GM23338 (cell line): ENCODE measurements around the gene HAP1. TPM values are rescaled to one million over a fixed set of nuclear protein-coding genes. Genes with fewer than 3 reads are reported as not detected.

Experiments
- ATAC-seq: fragments of 200-7000 bp; cut with Tn5 transposase; 3 replicates; pipeline ENCODE4 v1.9.1; 2020
- DNase-seq: peaks from one replicate; pipeline ENCODE4 v3.0.0-alpha.2; 2015; ENCODE audit warnings: low spot score
- H2AFZ ChIP-seq: fragments of 200-600 bp; sonication (generic); 2 replicates; pipeline ENCODE4 v1.8.0; 2016; ENCODE audit warnings: antibody characterized with exemption, mild to moderate bottlenecking, moderate library complexity
- H3F3A ChIP-seq: fragments of 200-600 bp; sonication (generic); replicated peaks from 2 replicates; pipeline ENCODE4 v1.8.0; 2017; ENCODE audit warnings: antibody characterized with exemption, mixed run types, low read depth
- H3K27ac ChIP-seq: fragments of 200-600 bp; sonication (generic); 2 replicates; pipeline ENCODE4 v1.6.1; 2016; ENCODE audit warnings: low read depth
- H3K27me3 ChIP-seq: fragments of 200-600 bp; sonication (generic); 2 replicates; pipeline ENCODE4 v1.8.0; 2016; ENCODE audit warnings: mild to moderate bottlenecking, mixed run types, moderate library complexity; ENCODE audit not compliant: insufficient read depth
- H3K36me3 ChIP-seq: fragments of 200-600 bp; sonication (generic); 2 replicates; pipeline ENCODE4 v1.8.0; 2016; ENCODE audit warnings: mild to moderate bottlenecking; ENCODE audit not compliant: insufficient read depth
- H3K4me1 ChIP-seq: fragments of 200-600 bp; sonication (generic); 2 replicates; pipeline ENCODE4 v1.8.0; 2016; ENCODE audit warnings: mild to moderate bottlenecking, moderate library complexity; ENCODE audit not compliant: insufficient read depth
- H3K4me2 ChIP-seq: fragments of 200-600 bp; sonication (generic); 2 replicates; pipeline ENCODE4 v1.7.1; 2017; ENCODE audit warnings: mixed run types
- H3K4me3 ChIP-seq: fragments of 200-600 bp; sonication (generic); 2 replicates; pipeline ENCODE4 v1.6.1; 2016; ENCODE audit warnings: mixed run types
- H3K79me2 ChIP-seq: fragments of 200-600 bp; sonication (generic); replicated peaks from 2 replicates; pipeline ENCODE4 v1.8.0; 2017; ENCODE audit warnings: mild to moderate bottlenecking; ENCODE audit not compliant: insufficient read depth
- H3K9me2 ChIP-seq: fragments of 200-600 bp; sonication (generic); 2 replicates; pipeline ENCODE4 v1.8.0; 2017; ENCODE audit not compliant: insufficient read depth
- H4K20me1 ChIP-seq: fragments of 200-600 bp; sonication (generic); replicated peaks from 2 replicates; pipeline ENCODE4 v1.8.0; 2017; ENCODE audit warnings: mild to moderate bottlenecking; ENCODE audit not compliant: insufficient read depth
- H3K27ac Mint-ChIP-seq: 2 replicates; pipeline ENCODE4 v1.8.0; 2020; ENCODE audit warnings: inconsistent platforms, mild to moderate bottlenecking, moderate library complexity, mixed read lengths
- H3K27me3 Mint-ChIP-seq: 3 replicates; pipeline ENCODE4 v1.8.0; 2022; ENCODE audit warnings: low read depth, mild to moderate bottlenecking, moderate library complexity, mixed read lengths, inconsistent platforms; ENCODE audit not compliant: insufficient read depth, poor library complexity
- H3K36me3 Mint-ChIP-seq: 3 replicates; pipeline ENCODE4 v1.8.0; 2021; ENCODE audit warnings: low read depth, mild to moderate bottlenecking, inconsistent platforms, moderate library complexity, mixed read lengths
- H3K4me1 Mint-ChIP-seq: 3 replicates; pipeline ENCODE4 v1.8.0; 2020; ENCODE audit warnings: mild to moderate bottlenecking, inconsistent platforms, mixed read lengths
- H3K4me3 Mint-ChIP-seq: 3 replicates; pipeline ENCODE4 v1.8.0; 2021; ENCODE audit warnings: moderate library complexity, mild to moderate bottlenecking, inconsistent platforms, mixed read lengths
- H3K9me3 Mint-ChIP-seq: 3 replicates; pipeline ENCODE4 v1.8.0; 2020; ENCODE audit warnings: moderate library complexity, mild to moderate bottlenecking, inconsistent platforms, mixed read lengths
- CREB1 ChIP-seq: fragments of 250-450 bp; sonication (Bioruptor Pico); IDR thresholded peaks from 2 replicates; pipeline ENCODE4 v1.5.0; 2020; ENCODE audit warnings: low read depth, mild to moderate bottlenecking, moderate library complexity
- CTCF ChIP-seq, 2 experiments: fragments of 200-600 bp in 1 of 2; sonication (generic) in 1 of 2; conservative IDR thresholded peaks; 2 replicates each; pipeline versions ENCODE4 v1.5.1 to v1.6.1; 2016 to 2017; ENCODE audit warnings: antibody characterized with exemption in 2 of 2, low read depth in 2 of 2, mild to moderate bottlenecking in 2 of 2, moderate library complexity in 1 of 2
- ETS1 ChIP-seq: IDR thresholded peaks from 2 replicates; pipeline ENCODE4 v1.6.1; 2016; ENCODE audit warnings: antibody characterized with exemption
- EZH2 ChIP-seq: fragments of 200-600 bp; sonication (generic); IDR thresholded peaks from one replicate; pipeline ENCODE4 v1.8.0; 2017; ENCODE audit warnings: antibody characterized with exemption, mild to moderate bottlenecking, low read depth; ENCODE audit not compliant: unreplicated experiment
- EZH2phosphoT487 ChIP-seq: fragments of 200-600 bp; sonication (generic); IDR thresholded peaks from one replicate; pipeline ENCODE4 v1.8.1; 2018; ENCODE audit warnings: antibody characterized with exemption; ENCODE audit not compliant: unreplicated experiment
- JUNB ChIP-seq: IDR thresholded peaks from one replicate; pipeline ENCODE4 v1.6.1; 2016; ENCODE audit warnings: antibody characterized with exemption; ENCODE audit not compliant: unreplicated experiment
- NANOG ChIP-seq: IDR thresholded peaks from 2 replicates; pipeline ENCODE4 v1.6.1; 2016; ENCODE audit warnings: antibody characterized with exemption, borderline replicate concordance
- POLR2AphosphoS5 ChIP-seq: IDR thresholded peaks from 2 replicates; pipeline ENCODE4 v1.6.1; 2016; ENCODE audit warnings: antibody characterized with exemption, low read depth
- REST ChIP-seq: IDR thresholded peaks from one replicate; pipeline ENCODE4 v1.6.1; 2018; ENCODE audit warnings: antibody characterized with exemption; ENCODE audit not compliant: unreplicated experiment
- STAT1 ChIP-seq: IDR thresholded peaks from one replicate; pipeline ENCODE4 v1.6.1; 2016; ENCODE audit warnings: antibody characterized with exemption; ENCODE audit not compliant: unreplicated experiment
- ZNF114 ChIP-seq: fragments of 250-450 bp; sonication (Bioruptor Pico); IDR thresholded peaks from 2 replicates; pipeline ENCODE4 v1.5.0; 2020; ENCODE audit warnings: mild to moderate bottlenecking, moderate library complexity
- ZNF331 ChIP-seq: fragments of 250-450 bp; sonication (Bioruptor Pico); IDR thresholded peaks from 2 replicates; pipeline ENCODE4 v1.5.0; 2020; ENCODE audit warnings: low read depth, mild to moderate bottlenecking, moderate library complexity
- ZNF462 ChIP-seq: fragments of 250-450 bp; sonication (Bioruptor Pico); IDR thresholded peaks from 2 replicates; pipeline ENCODE4 v1.5.0; 2020; ENCODE audit warnings: mild to moderate bottlenecking, moderate library complexity
- polyA plus RNA-seq: library from polyadenylated mRNA; unstranded; fragments of >200 nt; fragmentation: Nextera tagmentation; extraction: Ambion mirVana; gene quantifications from 2 replicates; pipeline ENCODE4 v1.2.1, GENCODE V29; 2016
- total RNA-seq: library from RNA; depleted of rRNA; stranded (reverse); fragments of >200 nt; shearing (Covaris generic); gene quantifications from 2 replicates; pipeline ENCODE4 v1.2.3, GENCODE V29; 2014

The HAP1 gene
- total and polyA plus RNA-seq, 2 experiments from 2014 or later = 1.6 to 2.2 TPM

- Mint-ChIP-seq H3K9me3 (no peaks in the 10 kb centered on the region), H3K36me3 (peaks cover 42% of the 10 kb centered on the region), H3K4me1 (peaks cover 52% of the 10 kb centered on the region), H3K27me3 (peaks cover 13% of the 10 kb centered on the region), H3K27ac (peak overlapping the region; percentile 94), H3K4me3 (peak overlapping the region; percentile 40; the same call in 1 of the 3 replicates)
- ATAC-seq = peak; percentile 10
- Histone ChIP-seq H3K79me2 (peaks cover 40% of the 10 kb centered on the region), H3K4me3 (0 out of 2 replicates have a peak overlapping the region, but pooled peaks have one; percentile 13), H3K4me1 (peaks cover 56% of the 10 kb centered on the region), H3K27ac (no peak overlapping the region; the same call in 1 of the 2 replicates), H2AFZ (no peak overlapping the region), H3F3A (peaks cover 21% of the 10 kb centered on the region; the same call in 1 of the 2 replicates), H3K27me3 (no peaks in the 10 kb centered on the region), H3K4me2 (peak overlapping the region; percentile 68), H3K9me2 (no peaks in the 10 kb centered on the region), H4K20me1 (no peaks in the 10 kb centered on the region; the same call in none of the 2 replicates), H3K36me3 (peaks cover 3% of the 10 kb centered on the region; the same call in 1 of the 2 replicates)
- TF ChIP-seq CTCF (conservative IDR thresholded peaks at IDR 0.05; ENCODE audit: low read depth in 2 of 2) = no peak
- TF ChIP-seq POLR2AphosphoS5 = no peak
- TF ChIP-seq REST = no peak
- TF ChIP-seq CREB1 = no peak
- TF ChIP-seq EZH2 = no peak
- TF ChIP-seq JUNB = no peak
- TF ChIP-seq ZNF462 (CRISPR knock-in tag) = no peak
- TF ChIP-seq NANOG = no peak
- no peak for TF ChIP-seq EZH2phosphoT487
- no peak for TF ChIP-seq STAT1
- TF ChIP-seq ZNF331 (CRISPR knock-in tag) = no peak
- no peak for TF ChIP-seq ETS1
- no peak for TF ChIP-seq ZNF114 (CRISPR knock-in tag)
- DNase-seq = peak; percentile 67
Observed at GRCh38 chr17:41773190-41773588, 38.7 kb upstream of the HAP1 start.
